ENCODE data around the gene PCDHA1. TPM values are rescaled to one million over a fixed set of nuclear protein-coding genes. Genes with fewer than 3 reads are reported as not detected.
A peak's percentile ranks its signal among the peaks of the same experiment; 100 is the strongest.

PCDHA1 gene
- total RNA-seq, 1 donor: not detected

DNA sequence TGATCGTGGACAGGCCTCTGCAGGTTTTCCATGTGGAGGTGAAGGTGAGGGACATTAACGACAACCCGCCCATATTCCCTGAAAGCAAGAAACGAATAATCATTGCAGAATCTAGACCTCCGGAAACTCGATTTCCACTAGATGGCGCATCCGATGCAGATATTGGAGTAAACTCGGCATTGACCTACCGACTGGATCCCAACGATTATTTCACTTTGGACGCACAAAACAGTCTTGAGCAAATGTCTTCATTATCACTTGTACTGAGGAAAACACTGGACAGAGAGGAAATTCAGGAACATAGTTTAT lies 96.6 kb downstream of the PCDHA1 start:
- H3K4me3 ChIP-seq (ENCODE audit: low read depth, low read length): no peak overlapping the region
- TF ChIP-seq, protein P1, sequence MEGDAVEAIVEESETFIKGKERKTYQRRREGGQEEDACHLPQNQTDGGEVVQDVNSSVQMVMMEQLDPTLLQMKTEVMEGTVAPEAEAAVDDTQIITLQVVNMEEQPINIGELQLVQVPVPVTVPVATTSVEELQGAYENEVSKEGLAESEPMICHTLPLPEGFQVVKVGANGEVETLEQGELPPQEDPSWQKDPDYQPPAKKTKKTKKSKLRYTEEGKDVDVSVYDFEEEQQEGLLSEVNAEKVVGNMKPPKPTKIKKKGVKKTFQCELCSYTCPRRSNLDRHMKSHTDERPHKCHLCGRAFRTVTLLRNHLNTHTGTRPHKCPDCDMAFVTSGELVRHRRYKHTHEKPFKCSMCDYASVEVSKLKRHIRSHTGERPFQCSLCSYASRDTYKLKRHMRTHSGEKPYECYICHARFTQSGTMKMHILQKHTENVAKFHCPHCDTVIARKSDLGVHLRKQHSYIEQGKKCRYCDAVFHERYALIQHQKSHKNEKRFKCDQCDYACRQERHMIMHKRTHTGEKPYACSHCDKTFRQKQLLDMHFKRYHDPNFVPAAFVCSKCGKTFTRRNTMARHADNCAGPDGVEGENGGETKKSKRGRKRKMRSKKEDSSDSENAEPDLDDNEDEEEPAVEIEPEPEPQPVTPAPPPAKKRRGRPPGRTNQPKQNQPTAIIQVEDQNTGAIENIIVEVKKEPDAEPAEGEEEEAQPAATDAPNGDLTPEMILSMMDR (IDR thresholded peaks at IDR 0.05; ENCODE audit: insufficient read depth, low read depth, low read length): no peak
- DNase-seq (ENCODE audit: low read depth): no peak

DNA sequence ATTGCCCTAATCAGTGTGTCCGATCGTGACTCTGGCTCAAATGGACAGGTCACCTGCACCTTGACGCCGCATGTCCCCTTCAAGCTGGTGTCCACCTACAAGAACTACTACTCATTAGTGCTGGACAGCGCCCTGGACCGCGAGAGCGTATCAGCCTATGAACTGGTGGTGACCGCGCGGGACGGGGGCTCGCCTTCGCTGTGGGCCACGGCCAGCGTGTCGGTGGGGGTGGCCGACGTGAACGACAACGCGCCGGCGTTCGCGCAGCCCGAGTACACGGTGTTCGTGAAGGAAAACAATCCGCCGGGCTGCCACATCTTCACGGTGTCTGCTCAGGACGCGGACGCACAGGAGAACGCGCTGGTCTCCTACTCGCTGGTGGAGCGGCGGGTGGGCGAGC lies 97.4 kb downstream of the PCDHA1 start:
- no peak overlapping the region for H3K4me3 ChIP-seq (ENCODE audit: low read depth, low read length)
- TF ChIP-seq, protein P1 (IDR thresholded peaks at IDR 0.05; ENCODE audit: insufficient read depth, low read depth, low read length): no peak
- DNase-seq (ENCODE audit: low read depth): no peak

DNA sequence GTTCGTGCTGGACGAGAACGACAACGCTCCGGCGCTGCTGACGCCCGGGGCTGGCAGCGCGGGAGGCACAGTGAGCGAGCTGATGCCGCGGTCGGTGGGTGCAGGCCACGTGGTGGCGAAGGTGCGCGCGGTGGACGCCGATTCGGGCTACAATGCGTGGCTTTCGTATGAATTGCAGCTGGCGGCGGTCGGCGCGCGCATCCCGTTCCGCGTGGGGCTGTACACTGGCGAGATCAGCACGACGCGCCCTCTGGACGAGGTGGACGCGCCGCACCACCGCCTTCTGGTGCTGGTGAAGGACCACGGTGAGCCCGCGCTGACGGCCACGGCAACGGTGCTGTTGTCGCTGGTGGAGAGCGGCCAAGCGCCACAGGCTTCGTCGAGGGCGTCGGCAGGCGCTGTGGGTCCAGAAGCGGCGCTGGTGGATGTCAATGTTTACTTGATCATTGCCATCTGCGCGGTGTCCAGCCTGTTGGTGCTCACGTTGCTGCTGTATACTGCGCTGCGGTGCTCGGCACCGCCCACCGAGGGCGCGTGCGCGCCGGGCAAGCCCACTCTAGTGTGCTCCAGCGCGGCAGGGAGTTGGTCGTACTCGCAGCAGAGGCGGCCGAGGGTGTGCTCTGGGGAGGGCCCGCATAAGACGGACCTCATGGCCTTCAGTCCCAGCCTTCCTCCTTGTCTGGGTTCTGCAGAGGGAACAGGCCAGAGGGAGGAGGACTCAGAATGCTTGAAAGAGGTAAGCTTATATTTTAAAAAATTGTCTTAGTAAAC lies 98.2 kb downstream of the PCDHA1 start:
- no peak for DNase-seq (ENCODE audit: low read depth)
- TF ChIP-seq, protein P1 (IDR thresholded peaks at IDR 0.05; ENCODE audit: insufficient read depth, low read depth, low read length): no peak
- H3K4me3 ChIP-seq (ENCODE audit: low read depth, low read length): no peak overlapping the region

DNA sequence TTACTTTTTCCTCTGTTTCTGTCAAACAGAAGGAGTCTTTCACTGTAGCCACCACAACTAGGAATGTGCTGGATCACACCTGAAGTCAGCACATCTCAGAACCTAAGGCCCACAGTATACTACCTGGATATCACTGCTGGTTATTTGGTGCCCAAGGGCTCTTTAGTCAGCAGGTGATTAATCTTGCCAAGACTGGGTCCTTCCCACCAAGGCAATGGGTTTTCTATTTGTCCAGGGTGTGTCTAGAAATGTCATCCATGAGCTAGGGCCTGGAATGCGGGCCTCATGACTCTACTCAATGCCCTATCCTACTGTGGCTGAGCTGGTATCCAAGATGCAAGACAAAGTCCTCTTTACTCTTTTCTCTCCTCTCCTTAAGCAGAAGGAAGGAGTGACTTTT lies 130.4 kb downstream of the PCDHA1 start:
- TF ChIP-seq, protein P1 (IDR thresholded peaks at IDR 0.05; ENCODE audit: insufficient read depth, low read depth, low read length): no peak
- no peak overlapping the region for H3K4me3 ChIP-seq (ENCODE audit: low read depth, low read length)
- DNase-seq (ENCODE audit: low read depth): no peak

DNA sequence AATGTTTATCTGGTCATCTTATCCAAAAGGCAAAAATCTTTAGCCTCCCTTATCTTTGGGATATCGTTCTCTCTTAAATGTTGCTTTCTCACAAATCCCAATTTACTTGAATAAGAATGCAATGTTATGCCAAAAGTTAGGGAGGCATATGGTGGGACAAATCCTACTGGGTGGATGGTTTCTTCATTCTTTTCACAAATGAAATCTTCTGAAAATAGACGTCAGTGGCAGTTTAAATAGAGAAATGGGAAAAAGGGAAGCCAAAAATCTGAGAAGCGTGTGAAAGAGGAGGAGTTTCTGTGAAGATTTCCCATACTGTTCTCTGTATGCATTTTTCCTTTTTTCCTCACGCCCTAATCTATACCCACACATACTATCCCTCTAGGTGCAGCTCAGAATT lies 137.7 kb downstream of the PCDHA1 start:
- DNase-seq (ENCODE audit: low read depth): no peak
- no peak overlapping the region for H3K4me3 ChIP-seq (ENCODE audit: low read depth, low read length)
- TF ChIP-seq, protein P1 (IDR thresholded peaks at IDR 0.05; ENCODE audit: insufficient read depth, low read depth, low read length): no peak

DNA sequence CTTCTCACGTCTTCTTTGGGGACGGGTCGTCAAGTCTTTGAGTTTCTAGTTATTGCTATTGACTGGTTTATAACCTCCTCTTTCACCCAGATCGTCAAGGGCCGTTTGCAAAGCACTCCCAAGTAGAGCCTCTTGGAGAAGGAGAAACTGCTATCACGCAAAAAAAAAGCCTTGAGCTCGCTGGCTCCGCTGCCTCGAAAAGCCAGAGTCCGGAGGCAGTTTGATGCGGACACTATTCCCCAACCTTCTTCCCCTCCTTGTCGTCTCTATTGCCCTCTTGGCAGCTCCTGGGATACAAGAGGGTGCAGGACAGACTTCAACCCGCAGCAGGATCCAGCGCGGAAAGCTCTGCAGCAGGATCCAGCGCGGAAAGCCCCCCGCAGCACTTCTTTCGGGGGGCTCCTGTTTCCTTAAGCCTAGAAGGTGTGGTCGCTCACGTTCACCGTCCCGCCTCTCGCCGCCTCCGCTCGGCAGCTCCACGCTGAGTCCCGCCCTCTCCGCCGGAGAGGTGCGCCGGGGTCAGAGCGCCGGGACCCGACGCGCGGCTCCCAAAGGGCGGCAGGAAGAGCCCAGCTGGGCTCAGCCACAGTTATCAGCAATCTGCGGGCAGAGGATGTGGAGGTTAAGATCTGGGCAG lies 140.0 kb downstream of the PCDHA1 start, which contains the start of gene PCDHAC1:
TSS of gene PCDHAC1 (plus strand) at position 494 of the 637 bp plus-strand sequence. CDS start 594 bp downstream, outside the sequence.
- H3K4me3 ChIP-seq (ENCODE audit: low read depth, low read length): peak within 1 kb of the TSS; percentile 46
- TF ChIP-seq, protein P1 (IDR thresholded peaks at IDR 0.05; ENCODE audit: insufficient read depth, low read depth, low read length): no peak
- no peak for DNase-seq (ENCODE audit: low read depth)

Data from fibroblast of villous mesenchyme (primary cell).